Measurements from ENCODE around the gene BRSK2.

The BRSK2 gene

DNA sequence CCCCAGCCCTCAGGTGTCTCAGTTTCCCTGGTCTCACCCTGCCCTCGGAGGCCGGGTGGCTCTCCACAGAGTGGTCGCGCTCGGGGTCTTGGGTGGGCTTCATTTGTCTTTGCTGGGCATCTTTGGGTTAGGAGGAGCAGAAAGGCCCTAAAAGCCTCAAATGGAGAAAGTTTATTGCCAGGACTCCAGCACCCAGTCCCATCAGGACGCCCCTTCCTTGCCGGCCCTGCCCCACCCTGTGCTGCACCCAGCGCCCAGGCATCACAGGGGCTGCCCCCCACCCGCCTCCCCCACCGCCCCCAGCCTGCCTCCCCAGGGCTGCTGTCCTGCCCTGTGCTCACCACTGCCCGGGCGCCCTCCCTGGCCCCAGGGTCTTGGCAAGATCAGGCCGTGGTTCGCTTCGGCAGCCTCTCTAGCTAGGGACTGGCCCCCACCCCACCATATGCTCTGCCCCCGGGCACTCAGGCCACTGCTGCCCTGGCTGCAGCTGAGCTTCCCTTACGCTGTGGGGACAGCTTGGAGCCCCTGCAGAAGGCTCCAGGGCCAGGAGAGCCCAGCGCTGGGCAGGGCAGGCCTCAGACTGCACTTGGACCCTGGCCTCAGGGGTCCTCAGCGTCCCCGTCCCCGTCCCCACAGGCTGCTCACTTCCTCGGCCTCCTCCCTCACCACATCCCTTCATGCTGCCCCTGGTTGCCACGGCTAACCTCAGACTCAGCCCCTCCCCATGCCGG, 65.5 kb downstream of the BRSK2 start:
- DNase-seq = no peak

DNA sequence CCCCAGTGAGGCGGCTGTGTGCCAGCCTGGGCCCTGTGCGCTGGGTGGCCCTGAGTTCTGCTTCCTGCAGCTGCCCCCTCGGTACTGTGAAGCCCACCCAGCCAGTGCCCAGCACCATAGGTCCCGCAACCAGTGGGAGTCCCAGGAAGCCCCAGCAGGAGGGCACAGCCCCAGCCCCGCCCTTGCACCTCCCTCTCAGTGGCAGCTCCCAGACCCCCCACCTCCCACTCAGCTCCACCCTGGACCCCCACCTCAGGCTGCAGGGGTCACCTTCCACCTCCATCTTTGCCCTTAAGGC, 66.0 kb downstream of the BRSK2 start:
- no peak for DNase-seq

DNA sequence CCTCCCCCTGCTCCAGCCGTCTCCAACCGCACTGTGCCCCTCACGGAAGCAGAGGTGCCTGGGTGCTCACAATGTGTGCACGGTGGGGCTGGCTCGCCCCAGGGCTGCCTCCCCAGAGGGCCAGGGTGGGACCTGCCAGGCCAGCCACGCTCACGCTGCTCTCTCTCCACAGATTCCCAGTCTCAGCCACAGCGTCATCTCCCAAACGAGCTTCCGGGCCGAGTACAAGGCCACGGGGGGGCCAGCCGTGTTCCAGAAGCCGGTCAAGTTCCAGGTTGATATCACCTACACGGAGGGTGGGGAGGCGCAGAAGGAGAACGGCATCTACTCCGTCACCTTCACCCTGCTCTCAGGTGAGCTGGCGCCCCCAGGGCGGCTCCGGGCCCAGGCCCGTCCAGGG, 66.4 kb downstream of the BRSK2 start:
- DNase-seq = no peak

DNA sequence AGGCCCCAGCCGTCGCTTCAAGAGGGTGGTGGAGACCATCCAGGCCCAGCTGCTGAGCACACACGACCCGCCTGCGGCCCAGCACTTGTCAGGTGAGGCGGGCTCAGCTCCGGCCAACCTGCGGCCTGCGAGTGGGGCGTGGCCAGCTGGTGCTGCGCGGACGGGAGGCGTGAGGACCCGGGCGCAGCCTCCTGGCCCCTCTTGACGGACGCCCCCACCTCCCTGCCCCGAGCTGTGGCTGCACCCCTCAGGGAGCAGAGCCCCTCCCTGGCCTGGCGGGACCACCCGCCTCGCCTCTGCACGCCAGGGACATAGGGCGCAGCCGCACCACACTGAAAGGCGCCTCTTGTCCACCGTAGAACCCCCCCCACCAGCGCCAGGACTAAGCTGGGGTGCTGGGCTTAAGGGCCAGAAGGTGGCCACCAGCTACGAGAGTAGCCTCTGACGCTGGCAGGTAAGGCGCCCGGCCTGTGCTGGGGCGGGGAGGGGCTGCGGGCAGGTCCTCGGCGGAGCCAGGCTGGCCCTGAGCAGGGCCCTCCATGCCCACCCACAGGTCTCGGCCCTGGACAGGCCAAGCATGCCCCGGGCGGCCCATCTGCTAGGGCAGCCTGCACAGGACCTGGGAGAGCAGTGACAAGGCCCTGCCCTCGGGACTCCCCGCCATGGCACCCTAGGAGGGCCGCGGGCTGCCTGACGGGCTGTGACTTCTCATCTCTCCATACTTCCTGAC, 67.0 kb downstream of the BRSK2 start:
- DNase-seq = no peak

DNA sequence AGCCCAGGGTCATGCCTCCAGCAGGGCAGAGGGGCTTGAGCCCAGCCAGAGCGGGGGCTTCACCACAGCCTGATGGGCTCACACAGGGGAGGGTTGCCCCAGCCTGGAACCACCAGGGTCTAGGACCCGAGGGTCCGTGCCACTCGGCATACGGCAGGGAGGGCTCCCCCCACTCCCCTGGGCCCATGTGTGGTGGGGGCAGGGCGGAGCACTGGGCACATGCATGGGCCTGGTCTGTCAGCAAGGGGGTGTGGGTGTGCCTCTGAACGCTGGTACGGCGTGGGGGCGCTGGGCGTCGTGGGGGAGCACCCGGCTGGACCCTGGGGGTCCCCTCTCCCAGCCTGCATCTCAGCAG, 67.6 kb downstream of the BRSK2 start:
- DNase-seq = no peak

DNA sequence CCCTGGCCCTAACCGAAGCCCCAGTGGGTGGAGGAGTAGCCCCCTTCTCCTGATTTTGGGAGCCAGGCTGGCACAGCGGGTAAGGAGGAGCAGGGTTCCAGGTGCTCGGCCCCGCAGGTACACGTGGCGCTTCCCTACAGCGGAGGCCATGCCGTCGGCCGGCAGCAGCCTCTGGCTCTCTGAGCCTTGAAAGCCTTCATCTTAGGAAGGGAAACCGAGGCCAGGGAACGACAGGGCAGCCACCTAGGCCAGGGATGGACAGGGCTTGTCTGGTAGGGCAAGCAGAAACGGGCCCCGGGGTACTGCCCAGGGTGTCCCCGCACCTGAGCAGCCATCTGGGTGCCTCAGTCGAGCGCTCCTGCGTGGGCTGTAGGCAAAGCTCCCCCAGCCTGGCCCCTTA, 68.1 kb downstream of the BRSK2 start:
- no peak for DNase-seq

DNA sequence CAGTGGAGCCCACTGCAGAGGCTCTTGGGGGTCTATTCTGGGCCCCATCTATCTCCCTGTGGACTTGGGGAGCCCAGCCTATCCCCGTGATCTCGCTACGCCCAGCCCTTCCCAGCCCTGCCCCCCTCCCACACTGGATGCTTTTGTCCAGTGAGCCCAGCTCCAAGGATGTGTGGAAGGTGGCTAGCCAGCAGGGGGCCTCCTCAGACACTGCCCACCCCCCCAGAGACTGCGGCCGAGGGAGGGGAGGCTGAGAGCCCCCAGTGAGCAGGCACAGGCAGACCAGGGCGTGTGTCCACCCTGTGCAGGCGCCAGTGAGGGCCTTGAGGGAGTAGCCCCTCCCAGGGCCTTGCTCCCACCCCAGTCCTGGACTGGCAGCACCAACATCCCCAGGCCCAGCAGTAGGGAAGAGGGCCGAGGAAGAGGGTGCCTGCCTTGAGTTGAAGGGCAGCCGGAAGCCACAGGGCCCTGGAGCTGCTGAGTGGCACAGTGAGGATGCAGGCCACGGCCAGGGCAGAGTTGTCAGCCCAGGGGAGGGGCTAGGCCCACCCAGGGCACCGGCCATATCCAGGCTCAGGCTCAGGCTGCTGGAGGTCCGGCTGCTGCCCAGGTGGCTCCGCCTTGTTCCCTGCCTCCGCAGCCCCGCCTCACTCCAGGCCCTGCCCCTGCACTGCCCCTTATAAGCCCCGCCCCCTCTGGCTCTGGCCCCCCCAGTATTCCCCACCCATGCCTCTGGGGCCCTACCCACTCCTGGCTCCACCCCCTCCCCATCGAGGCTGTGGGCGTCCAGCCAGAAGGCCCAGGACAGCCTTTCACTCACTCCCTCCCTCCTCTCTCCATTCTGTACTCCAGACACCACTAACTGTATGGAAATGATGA, 68.8 kb downstream of the BRSK2 start:
- DNase-seq = no peak

DNA sequence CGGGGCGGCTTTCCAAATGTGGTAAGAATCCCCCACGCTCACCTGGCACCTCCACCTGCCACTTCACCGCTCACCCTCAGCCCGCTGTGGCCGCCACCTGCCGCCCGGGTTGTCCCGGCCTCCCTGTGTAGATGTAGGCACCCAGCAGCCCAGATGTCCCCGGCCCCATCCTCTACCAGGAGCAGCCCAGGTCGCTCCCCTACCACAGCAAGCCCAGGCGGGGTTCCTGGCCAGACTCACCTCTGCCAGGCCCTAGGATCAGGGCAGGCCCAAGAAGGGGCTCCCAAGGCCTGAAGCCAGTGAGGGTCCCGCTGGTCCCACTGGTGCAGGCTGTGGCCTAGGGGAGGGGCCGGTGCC, 69.5 kb downstream of the BRSK2 start:
- DNase-seq = no peak

DNA sequence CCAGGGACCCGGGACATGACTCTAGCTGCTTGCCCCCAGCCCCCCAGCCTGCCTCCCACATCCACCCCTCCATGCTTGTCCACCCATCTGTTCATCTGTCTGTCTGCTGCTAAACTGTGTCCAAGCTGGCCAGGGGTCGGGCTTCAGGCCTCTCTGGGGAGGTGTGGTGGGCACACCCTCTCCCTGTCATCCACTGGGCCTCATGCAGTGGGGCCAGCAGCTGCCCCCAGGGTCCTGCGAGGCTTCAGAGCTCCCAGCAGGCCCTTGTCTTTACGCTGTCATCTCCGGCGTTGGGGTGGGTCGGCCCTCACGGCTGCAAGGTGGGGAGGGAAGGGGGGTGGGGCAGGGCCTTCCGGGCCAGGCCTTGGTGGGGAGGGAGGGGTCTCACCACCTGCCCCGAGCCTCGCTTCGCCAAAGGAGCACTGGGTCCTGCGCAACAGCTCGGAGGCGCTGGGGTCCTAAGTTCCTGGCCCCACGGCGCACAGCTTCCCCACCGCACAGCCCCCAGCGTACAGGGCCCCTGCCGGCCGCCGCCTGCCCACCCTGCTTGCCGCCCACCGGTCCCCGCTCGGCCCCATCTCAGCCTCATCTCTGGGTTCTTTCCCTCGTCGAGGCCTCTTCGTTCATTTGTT, 70.1 kb downstream of the BRSK2 start:
- no peak for DNase-seq

DNA sequence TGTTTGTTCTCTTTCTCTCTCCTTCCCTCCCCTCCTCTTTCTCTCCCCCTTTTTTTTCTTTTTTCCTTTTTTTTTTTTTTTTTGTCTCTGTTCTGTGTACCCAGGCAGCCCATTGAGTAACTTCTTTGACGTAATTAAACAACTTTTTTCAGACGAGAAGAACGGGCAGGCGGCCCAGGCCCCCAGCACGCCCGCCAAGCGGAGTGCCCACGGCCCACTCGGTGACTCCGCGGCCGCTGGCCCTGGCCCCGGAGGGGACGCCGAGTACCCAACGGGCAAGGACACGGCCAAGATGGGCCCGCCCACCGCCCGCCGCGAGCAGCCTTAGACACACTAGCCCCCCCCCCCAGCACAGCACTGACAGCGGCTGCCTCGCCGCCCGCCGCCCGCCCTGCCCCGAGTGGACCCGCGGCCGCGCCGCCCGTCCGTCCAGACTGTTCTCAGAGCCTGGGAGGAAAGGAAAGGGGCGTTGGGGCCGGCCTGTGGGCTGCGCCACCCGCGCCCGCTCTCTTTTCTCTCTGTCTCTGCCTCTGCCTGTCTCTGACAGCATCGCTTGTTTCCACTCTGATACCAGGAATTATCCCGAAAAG, 70.8 kb downstream of the BRSK2 start:
- DNase-seq = no peak

DNA sequence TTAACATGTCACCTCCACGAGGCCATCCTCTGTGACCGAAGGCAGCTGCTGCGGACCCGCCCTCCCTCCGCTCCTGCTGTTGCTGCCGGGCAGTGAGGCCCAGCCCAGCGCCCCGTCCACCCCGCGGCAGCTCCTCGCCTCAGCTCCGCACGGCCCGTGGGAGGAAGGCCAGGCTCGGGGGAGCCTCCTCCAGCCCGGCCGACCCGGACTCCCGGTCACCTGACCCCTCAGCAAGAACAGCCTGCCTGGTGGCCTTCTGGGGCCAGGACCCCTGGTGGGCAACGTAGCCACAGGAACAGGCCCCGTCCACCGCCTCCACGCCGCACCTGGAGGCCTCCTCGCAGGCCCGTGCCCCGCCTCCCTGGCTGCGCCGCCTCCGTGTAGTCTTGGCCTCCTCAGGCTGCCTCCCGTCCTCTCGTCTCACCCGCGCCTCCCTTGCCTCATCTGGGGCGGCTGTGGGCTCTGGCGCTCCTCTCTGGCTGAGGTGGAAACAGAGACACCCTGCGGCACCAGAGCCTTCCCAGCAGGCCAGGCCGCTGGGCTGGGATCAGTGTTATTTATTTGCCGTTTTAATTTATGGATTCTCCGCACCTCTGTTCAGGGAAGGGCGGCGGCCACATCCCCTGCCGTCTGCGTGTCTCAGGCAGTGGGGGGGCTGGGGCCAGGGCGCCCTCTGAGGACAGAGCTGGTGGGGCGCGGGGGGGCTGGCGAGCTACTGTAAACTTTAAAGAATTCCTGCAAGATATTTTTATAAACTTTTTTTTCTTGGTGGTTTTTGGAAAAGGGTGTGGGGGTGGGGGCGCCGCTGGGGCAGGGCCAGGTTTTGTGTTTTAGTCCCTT, 71.5 kb downstream of the BRSK2 start:
- DNase-seq = no peak

DNA sequence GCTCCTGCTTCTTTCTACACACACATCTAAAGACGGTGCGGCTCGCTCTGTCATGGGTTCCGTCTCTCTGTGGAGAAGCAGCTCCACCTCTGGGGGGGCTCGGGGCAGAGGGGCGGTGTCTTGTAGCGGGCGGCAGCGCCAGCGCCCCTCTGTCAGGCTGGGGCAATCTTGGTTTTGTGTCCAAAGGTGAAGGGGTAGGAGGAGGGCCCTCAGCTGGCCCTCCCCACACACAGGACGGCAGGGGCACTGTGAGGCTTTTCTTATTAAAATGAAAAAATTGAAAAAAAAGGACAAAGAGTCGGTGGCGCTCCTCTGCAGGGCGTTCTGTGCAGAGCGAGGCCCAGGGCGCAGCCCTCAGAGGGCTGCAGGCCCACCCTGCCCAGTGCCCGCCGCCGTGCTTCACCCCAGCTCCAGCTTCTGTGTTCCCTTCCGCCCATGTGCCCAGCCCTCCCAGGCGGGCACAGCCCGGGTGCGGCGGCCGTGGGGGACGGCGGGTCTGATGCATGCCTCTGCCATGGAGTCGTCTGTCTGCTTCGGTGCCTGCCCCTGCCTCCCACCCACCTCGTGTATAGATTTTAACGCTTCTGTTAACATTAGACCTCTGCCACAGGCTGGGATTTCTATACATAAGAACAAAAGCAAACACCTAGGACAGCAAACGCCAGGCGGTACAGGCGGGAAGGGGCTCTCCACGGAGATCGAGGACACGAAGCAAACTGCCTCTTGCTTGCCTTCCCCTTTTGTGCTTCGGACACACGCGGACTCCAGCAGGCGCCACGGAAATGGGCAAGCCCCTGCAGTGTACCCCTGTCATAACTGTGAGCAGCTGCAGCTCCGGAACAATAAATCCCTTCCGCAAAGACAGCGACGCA, 72.3 kb downstream of the BRSK2 start:
- DNase-seq = no peak

DNA sequence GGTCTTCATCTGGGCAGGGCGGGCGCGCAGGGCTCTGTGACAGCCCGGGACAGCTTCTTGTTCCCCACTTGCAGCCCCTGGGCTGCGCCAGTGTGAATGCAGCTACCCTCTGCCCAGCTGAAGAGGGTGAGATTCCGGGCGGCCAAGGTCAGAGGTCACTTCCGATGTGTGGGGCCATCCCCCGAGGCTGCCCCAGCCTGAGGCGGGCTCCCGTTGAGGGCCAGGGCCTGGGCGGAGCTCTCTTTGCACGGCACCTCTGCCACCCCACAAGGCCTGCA, 72.9 kb downstream of the BRSK2 start:
- no peak for DNase-seq

DNA sequence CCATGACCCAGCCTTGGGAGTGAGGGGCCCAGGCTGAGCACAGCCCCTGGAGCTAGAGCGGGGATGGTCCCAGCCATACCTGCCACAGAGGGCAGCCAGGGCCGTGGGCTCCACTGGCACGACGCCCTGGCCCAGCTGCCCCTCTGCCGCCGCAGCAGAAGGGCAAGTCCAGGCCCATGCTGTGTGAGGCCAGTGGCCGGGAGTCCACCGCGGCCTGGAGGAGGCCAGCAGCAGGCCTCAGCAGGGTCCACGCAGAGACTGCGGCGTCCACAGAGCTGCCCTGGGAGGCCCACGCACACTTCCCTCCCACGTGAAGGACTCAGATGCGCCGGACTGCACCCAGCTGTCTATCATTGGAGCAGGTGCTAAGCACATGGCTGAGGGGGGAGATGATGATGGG, 73.3 kb downstream of the BRSK2 start:
- DNase-seq = no peak

DNA sequence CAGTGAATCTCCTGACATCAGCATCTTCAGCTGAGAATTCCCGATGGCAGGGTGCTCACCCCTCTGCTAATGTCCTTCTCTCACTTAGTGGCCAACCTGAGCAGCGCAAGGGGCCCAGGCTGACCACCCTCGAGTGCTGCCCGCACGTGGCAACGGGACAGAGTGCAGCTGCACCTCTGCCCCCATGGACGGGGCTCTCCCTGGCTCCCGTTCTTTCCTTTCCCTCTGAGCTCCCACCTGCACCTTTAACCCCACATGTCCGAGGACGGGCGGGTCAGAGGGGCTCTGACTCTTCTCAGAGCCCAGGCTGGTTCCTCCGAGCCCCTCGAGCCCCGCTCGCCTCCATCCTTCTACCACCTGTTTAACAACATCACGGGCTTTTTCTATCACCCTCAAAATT, 77.0 kb downstream of the BRSK2 start:
- no peak for DNase-seq

DNA sequence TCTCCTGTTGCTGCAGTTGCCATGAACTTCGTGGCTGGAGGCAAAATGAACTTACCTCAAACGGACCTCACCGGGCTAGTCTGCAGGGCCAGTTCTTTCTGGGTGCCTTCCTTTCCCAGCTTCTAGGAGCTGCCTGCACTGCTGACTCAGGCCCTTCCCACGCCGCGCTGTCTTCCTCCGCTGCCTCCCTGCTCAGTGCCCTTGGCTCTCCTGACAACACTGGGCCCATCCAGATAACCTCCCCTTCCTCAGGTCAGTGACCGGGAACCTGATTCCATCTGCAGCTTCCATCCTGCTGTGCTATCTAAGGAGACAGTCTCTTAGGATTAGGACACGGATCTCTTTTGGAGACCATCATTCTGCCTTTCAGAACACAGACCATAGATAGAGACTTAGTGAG, 77.5 kb downstream of the BRSK2 start:
- no peak for DNase-seq

DNA sequence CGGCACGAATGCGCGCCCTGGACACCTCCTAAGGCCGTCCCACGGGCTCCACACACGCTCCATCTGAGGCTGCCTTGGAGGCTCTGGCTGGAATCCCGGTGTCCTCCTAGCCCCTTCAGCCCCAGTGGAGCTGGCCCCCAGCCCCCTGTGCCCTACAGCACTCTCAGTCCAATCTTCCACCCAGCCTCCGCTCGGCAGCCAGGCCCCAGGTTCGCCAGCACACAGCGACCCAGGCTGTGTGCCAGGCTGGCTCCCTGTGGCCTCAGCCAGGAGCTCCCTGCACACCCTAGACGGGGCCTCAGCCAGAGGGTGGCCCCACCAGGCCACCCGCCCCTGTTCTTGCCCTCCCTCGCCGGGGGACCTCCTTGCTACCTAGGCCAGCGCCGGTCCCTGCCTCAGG, 78.3 kb downstream of the BRSK2 start:
- DNase-seq = no peak

DNA sequence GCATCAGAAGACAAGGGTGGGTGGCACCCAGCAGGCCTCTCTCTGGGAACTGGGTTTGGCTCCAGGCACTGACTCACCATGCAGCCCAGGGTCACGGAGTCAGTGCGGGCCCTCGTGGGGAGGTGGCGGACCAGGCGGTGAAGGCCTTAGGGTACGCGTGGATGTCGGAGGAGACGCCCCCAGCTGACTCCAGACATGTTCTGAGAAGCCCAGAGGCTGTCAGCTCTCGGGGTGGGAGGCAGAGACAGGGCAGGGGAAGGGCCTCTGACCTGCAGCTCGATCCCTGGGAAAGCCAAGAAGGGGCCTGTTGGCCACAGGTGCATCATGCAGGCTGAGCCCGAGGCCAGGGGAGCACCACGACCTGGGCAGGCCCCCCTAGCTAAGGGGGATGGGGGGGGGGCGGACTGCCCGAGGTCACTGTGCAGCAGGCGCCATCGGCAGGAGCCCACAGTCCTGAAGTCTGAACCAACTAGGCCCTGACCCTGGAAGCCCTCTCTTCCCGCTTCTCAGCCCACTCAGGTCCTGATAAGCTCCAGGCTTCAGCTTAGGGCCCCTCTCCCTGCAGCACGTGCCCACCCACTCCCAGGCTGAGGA, 78.8 kb downstream of the BRSK2 start:
- DNase-seq = no peak

DNA sequence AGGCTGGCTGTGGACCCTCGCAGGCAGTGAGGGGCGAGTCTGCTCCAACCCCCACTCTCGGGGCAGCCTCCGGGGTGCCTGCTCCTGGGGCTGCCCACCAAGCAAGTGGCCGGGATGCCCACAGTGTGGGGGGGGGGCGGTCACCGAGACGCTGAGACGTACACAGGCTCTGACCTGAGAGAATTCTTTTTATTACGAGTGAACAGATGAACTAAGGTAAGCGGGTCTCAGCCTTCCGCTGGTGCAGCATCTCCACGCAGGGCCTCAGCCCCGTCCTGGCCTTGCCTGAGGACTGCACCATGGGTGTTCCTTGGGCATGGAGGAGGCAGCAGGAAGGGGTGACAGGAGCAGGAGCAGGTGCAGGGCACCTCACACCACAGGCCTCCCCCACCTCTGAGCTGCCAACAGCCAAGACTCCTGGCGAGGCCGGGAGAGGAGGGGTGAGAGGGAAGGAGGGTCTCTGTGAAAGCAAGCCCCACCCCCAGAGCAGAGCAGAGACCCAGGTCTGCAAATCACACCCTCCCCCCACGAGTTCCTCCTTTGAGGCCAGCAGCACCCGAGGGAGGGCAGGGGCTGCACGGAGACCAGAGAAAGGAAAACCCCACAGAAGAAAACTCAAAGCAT, 79.7 kb downstream of the BRSK2 start:
- no peak for DNase-seq

DNA sequence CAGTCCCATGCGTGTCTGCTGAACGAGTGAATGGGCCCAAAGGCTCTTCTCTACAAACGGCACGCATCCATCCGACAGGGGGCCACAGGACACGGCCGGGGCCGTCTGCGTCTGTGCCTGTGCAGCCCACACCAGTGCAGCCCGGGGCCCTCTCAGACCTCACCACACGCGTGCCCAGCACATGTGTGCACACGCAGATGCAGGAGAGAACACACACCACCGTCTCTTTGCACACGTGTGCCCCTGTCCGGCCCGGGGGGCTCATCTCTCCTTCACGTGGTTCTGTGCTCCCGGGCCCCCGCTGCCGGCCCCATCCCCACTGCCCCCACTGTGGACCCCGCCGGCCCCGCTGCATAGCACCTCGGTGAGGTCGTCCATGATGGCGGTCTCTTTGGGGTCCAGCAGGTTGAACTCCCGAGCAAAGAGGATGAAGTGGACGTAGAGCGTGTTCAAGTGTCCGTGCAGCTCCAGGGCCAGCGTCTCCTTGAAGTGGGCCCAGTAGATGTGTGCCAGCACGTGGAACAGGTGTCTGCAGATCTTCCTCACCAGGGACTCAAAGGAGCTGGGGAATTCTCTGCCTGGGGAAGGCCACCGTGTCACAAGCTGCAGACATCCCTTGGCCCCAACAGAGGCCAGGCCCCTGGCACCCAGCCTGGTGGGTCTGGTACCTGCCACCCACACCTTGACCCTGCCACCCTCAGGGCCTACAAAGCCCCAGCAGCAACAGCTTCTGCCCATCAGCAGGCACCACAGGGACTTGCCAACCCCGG, 80.4 kb downstream of the BRSK2 start:
- DNase-seq = no peak
